Esophagus squamous epithelium (tissue), 5 donors: Measurements from ENCODE around the gene CCDC30. TPM values are rescaled to one million over a fixed set of nuclear protein-coding genes. Genes with fewer than 3 reads are reported as not detected.

ENCODE experiments used
- DNase-seq: peaks from one replicate; lab custom pipeline; 2025; lab: John Stamatoyannopoulos, UW
- H3K27ac ChIP-seq, 4 donors: fragments of 200-600 bp; sonication (generic); one replicate each; pipeline ENCODE4 v1.5.1; 2016 to 2019; ENCODE audit warnings: mild to moderate bottlenecking in 1 of 4
- H3K27me3 ChIP-seq, 4 donors: fragments of 200-600 bp; sonication (generic); 1 replicate in 3 of 4; 2 replicates in 1 of 4; pipeline versions ENCODE4 v1.5.1 to v1.6.0; 2017 to 2021; ENCODE audit warnings: antibody characterized with exemption in 1 of 4
- H3K36me3 ChIP-seq, 3 donors: fragments of 200-600 bp; sonication (generic); one replicate each; pipeline ENCODE4 v1.5.1; 2016 to 2019
- H3K4me1 ChIP-seq, 3 donors: fragments of 200-600 bp; sonication (generic); one replicate each; pipeline ENCODE4 v1.5.1; 2017 to 2019
- H3K4me3 ChIP-seq, 4 donors: fragments of 200-600 bp; sonication (generic); 1 replicate in 3 of 4; 2 replicates in 1 of 4; pipeline ENCODE4 v1.5.1; 2016 to 2019; ENCODE audit warnings: mild to moderate bottlenecking in 2 of 4, moderate library complexity in 1 of 4
- H3K9me3 ChIP-seq, 3 donors: fragments of 200-600 bp; sonication (generic); one replicate each; pipeline ENCODE4 v1.5.1; 2016 to 2019
- POLR2A ChIP-seq, 4 donors: fragments of 450-650 bp; IDR thresholded peaks; one replicate each; pipeline ENCODE4 v1.6.1; 2017; ENCODE audit warnings: antibody characterized with exemption in 4 of 4, mild to moderate bottlenecking in 4 of 4, moderate library complexity in 3 of 4
- WGBS, 2 donors: methylation state at CpG; one replicate each; pipeline ENCODE4 v1.1.5; 2018; 5-methylcytosine and 5-hydroxymethylcytosine counted together
- intact Hi-C: fragments of 100-400 bp; cut with DNase I; formaldehyde crosslinking; loops from one replicate; pipeline ENCODE4 v1.15.0; 2022
- total RNA-seq, 4 donors: library from RNA; depleted of rRNA; stranded (reverse); fragments of >200 nt; gene quantifications; one replicate each; pipeline ENCODE4 v1.1.0, GENCODE V29; 2016
- TF ChIP-seq, protein P1 (sequence below), 6 experiments: fragments of 450-650 bp in 4 of 6; fragments of 200-600 bp in 2 of 6; sonication (generic) in 2 of 6; IDR thresholded peaks; one replicate each; pipeline ENCODE4 v1.5.1; 2016 to 2019; ENCODE audit warnings: antibody characterized with exemption in 6 of 6, mild to moderate bottlenecking in 4 of 6, moderate library complexity in 4 of 6
- donor health status: DM: yes; HTN: yes; CAD: no.

The CCDC30 gene
- total RNA-seq, 4 donors from 2014 or later: 0.12 to 1.3 (median 0.42) TPM

DNA sequence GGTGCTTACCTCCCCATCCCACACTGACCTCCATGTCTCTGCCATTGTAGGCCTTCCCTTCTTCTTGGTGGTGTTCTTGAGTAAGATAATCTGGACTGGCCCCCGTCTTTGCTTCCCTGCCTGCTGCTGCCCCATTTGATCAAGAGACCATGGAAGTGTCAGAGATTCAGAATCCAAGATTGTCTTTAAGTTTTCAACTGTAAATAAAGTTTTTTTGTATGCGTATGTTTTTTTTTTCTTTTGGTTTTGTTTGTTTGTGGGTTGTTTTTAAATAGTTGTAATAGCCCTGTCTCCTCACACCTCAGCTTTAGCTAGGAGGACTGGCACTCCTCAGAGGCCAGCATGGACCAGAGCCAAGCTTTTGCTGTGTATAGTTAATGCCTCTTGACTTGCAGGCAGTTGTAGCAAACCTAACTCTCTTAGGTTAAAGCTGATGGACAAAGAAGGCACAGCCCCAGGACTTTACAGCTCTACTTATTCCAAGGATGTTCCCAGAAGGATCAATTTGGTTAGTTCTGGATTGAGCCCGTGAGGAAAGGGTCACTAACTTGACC, 213.5 kb downstream of the CCDC30 start:
- Histone ChIP-seq H3K36me3 (peaks cover 0 to 46% (median 0%) of the 10 kb centered on the region in 3 donors), H3K27me3 (no peaks in the 10 kb centered on the region), H3K4me3 (no peak overlapping the region), H3K9me3 (no peaks in the 10 kb centered on the region), H3K4me1 (peaks cover 7 to 35% (median 17%) of the 10 kb centered on the region in 3 donors), H3K27ac (no peak overlapping the region)
- WGBS, 2 donors: 97% methylated on average over 3 of the region's 3 CpGs
- intact Hi-C loops: no loop called here
- TF ChIP-seq, protein P1, sequence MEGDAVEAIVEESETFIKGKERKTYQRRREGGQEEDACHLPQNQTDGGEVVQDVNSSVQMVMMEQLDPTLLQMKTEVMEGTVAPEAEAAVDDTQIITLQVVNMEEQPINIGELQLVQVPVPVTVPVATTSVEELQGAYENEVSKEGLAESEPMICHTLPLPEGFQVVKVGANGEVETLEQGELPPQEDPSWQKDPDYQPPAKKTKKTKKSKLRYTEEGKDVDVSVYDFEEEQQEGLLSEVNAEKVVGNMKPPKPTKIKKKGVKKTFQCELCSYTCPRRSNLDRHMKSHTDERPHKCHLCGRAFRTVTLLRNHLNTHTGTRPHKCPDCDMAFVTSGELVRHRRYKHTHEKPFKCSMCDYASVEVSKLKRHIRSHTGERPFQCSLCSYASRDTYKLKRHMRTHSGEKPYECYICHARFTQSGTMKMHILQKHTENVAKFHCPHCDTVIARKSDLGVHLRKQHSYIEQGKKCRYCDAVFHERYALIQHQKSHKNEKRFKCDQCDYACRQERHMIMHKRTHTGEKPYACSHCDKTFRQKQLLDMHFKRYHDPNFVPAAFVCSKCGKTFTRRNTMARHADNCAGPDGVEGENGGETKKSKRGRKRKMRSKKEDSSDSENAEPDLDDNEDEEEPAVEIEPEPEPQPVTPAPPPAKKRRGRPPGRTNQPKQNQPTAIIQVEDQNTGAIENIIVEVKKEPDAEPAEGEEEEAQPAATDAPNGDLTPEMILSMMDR (IDR thresholded peaks at IDR 0.05): no peak
- no peak for TF ChIP-seq POLR2A (IDR thresholded peaks at IDR 0.05)
- no peak for DNase-seq

DNA sequence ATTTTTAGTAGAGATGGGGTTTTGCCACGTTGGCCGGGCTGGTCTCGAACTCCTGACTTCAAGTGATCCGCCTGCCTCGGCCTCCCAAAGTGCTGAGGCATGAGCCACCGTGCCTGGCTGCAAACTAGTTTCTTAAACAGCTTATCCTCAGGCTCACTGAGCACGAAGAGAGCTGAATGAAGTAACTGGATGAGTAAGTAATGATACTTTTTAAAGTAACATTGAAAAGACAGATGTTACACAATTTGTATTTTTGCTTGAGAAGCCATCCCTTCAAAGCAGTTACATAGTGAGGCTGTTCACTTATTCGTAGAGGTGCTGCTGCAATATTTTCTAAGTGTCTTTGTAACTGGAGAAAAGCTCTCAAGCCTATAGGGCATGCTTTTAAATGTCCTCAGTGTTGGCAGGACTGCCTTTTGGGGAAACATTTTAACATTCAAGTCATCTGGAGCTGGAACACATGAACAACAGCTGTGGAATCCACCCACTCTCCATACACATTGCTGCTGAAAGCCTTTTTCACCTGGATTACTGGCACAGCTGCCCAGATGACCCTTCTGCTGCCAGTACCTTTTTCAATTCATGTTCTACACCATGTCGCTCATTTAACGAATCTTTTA, 216.4 kb downstream of the CCDC30 start:
- no peak overlapping the region for H3K27ac ChIP-seq
- no peak for DNase-seq
- TF ChIP-seq POLR2A (IDR thresholded peaks at IDR 0.05): no peak
- TF ChIP-seq, protein P1 (IDR thresholded peaks at IDR 0.05): no peak

DNA sequence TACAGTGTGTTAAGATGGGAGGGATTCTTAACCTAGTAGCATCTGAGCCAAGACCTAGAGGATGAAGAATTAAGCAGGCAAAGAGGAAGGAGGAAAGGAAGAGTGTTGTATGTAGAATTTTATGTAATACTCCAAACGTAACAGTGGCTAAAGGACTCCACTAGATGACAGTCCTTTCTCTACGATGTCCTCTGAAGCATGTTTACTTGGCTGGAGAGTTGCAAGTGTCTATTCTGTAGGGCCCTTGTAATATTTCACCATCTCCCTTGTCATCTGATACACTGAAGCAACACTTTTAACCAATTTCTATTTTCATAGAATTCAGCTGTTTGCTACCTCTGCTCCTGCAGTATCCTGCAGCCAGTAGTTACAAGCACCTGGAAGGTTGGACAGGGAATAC, 217.0 kb downstream of the CCDC30 start:
- intact Hi-C loops: no loop called here

More for the DNA sequence above, 216.4 kb downstream of the CCDC30 start:
- intact Hi-C loops: no loop called here
- Histone ChIP-seq H3K27me3 (no peaks in the 10 kb centered on the region), H3K4me1 (peaks cover 11 to 47% (median 23%) of the 10 kb centered on the region in 3 donors), H3K9me3 (no peaks in the 10 kb centered on the region), H3K4me3 (no peak overlapping the region), H3K36me3 (peaks cover 0 to 19% (median 0%) of the 10 kb centered on the region in 3 donors)
- 75 to 76% methylated on average over 7 to 8 of the region's 10 CpGs for WGBS, 2 donors

DNA sequence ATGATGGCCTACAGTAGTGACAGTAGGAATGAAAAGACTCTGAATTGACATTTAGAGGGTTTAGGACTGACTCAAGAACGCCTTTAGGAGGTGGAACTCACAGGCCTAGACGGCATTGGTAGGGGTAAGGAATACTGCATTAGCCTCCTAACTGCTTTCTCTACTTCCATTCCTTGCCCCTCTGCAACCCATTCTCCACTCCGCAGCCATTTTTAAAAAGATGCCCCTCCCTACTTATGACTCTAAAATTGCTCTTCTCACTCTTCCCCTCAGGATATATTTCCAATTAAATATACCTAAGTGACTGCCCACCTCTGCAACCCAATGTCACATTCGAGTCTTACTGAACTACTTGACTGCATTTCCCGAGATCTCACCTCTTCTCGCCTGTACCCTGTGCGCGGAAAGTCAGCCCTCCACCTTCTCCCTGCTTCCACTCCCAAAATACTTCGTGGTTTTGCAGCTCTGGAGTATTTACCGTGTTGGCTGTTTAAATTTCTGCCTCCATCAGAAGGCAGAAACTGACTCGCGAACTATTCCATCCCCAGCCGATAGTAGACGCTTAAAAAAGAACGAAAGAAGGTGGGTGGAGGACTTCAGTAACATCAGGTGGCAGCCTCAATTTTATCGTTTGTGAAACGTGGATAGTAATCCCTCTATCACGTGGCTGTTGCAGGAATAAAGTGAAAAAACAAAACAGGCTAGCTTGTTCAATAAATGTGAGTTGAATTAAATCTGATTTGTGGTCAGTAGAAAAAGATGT, 218.0 kb downstream of the CCDC30 start:
- peaks cover 11 to 47% (median 37%) of the 10 kb centered on the region in 3 donors for H3K4me1 ChIP-seq
- H3K9me3 ChIP-seq: no peaks in the 10 kb centered on the region
- no peak for TF ChIP-seq POLR2A (IDR thresholded peaks at IDR 0.05)
- TF ChIP-seq, protein P1 (IDR thresholded peaks at IDR 0.05): no peak
- no peak for DNase-seq
- peak overlapping the region; percentile 75 to 97 (median 86) for H3K4me3 ChIP-seq
- H3K36me3 ChIP-seq: peaks cover 0 to 3% (median 0%) of the 10 kb centered on the region in 3 donors
- no peaks in the 10 kb centered on the region for H3K27me3 ChIP-seq
- intact Hi-C loops: no loop called here
- 5 to 7% methylated on average over 18 of the region's 18 CpGs for WGBS, 2 donors
- H3K27ac ChIP-seq: peak overlapping the region; percentile 90 to 99 (median 96)

More for the DNA sequence above, 217.0 kb downstream of the CCDC30 start:
- H3K9me3 ChIP-seq: no peaks in the 10 kb centered on the region
- TF ChIP-seq POLR2A (IDR thresholded peaks at IDR 0.05): no peak
- TF ChIP-seq, protein P1 (IDR thresholded peaks at IDR 0.05): no peak
- no peak overlapping the region for H3K27ac ChIP-seq
- WGBS, 2 donors: 62 to 71% methylated on average over 2 of the region's 2 CpGs
- no peak for DNase-seq
- H3K4me1 ChIP-seq: peaks cover 11 to 47% (median 26%) of the 10 kb centered on the region in 3 donors
- H3K36me3 ChIP-seq: peaks cover 0 to 13% (median 0%) of the 10 kb centered on the region in 3 donors
- H3K27me3 ChIP-seq: no peaks in the 10 kb centered on the region
- no peak overlapping the region for H3K4me3 ChIP-seq
